ENCODE measurements around the gene DPM1.

The DPM1 gene

DNA sequence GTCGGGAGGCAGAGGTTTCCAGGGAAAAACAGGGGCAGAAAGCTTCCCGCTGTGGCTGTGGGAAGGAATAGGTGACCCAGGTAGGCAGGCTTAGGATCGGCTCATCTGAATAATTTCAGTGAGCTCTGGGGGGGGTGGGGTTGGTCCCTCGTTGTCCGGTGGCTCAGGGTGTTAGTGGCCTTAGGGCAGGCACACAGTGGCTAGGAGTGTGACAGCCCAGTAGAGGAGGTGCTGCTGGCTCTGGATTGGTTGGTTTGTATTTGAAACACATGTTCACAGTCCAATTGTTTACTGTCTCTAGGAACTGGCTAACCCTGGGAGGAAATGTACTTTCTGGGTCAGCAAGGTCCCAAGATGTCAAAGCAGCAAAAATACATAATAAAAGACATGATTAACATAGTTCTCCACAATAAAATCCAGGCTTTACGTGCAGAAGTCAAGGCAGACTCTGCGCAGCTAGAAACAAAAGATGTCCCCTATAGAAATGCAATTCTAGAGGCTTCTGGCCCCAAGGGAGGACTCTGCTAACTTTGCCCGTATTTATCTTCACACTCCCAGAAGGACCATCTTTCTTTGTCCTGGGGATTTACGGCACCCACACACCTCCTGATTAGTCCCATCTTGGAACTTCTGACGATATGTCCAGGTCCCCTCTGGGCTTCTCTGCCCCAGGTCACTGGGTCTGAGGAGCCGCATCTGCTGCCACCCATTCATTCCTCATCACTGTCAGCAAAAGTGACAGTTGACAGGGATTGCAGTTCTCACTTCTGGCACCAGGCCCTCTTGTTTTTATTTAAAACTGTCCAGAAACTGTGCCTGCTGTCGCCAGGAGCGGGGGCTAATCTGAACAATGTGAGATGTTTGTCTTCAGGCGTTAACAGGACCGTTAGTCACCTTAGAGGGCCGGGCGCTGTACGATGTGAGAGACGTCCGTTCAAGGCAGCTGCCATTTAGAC is 19.0 kb upstream of the DPM1 start:
- TF ChIP-seq, protein P1, sequence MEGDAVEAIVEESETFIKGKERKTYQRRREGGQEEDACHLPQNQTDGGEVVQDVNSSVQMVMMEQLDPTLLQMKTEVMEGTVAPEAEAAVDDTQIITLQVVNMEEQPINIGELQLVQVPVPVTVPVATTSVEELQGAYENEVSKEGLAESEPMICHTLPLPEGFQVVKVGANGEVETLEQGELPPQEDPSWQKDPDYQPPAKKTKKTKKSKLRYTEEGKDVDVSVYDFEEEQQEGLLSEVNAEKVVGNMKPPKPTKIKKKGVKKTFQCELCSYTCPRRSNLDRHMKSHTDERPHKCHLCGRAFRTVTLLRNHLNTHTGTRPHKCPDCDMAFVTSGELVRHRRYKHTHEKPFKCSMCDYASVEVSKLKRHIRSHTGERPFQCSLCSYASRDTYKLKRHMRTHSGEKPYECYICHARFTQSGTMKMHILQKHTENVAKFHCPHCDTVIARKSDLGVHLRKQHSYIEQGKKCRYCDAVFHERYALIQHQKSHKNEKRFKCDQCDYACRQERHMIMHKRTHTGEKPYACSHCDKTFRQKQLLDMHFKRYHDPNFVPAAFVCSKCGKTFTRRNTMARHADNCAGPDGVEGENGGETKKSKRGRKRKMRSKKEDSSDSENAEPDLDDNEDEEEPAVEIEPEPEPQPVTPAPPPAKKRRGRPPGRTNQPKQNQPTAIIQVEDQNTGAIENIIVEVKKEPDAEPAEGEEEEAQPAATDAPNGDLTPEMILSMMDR (conservative IDR thresholded peaks at IDR 0.05; ENCODE audit: low read depth, low read length), result no peak
- Histone ChIP-seq H3K4me3 (IDR thresholded peaks at IDR 0.05; ENCODE audit: insufficient read depth, low read depth, low read length) (no peak overlapping the region), H3K27ac (no peak overlapping the region), H2AFZ (ENCODE audit: low read depth) (no peak overlapping the region), H3K4me1 (ENCODE audit: low read depth, poor library complexity, severe bottlenecking) (peaks cover 4% of the 10 kb centered on the region), H3K36me3 (ENCODE audit: insufficient read depth) (no peaks in the 10 kb centered on the region), H3K4me2 (no peak overlapping the region), H3K27me3 (ENCODE audit: insufficient read depth, low read depth) (peaks cover 3% of the 10 kb centered on the region; the same call in 1 of the 2 replicates), H3K9ac (no peak overlapping the region), H4K20me1 (ENCODE audit: insufficient read depth) (no peaks in the 10 kb centered on the region), H3K79me2 (ENCODE audit: insufficient read depth, low read depth) (no peaks in the 10 kb centered on the region)

DNA sequence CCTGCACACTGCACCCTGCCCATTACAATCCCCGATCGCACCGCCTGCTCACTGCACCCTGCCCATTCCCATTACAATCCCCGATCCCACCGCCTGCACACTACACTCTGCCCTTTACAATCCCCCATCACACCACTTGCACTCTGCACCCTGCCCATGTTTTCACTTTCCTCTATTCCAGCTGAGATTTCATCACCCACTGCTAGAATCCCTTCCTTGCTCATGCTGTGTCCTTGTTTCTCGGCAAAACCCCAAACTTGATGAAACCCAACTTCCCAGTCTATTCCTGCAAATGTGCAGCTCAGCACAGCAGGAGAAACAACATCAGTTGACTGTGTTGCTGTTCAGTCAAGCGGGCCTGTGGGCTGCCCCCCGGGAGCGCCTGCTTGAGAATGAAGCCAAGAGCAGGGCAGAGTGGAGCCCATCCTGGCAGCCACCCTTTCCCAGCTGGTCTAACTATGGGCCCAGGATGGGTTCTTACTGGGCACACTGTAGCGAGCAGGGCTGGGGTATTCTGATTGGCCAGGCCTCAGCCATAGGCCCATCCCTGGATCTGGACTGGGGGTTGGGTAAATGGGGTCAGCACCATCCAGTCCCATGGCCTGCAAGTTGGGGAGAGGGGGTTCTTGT is 17.5 kb upstream of the DPM1 start:
- Histone ChIP-seq H3K4me2 (no peak overlapping the region), H3K79me2 (ENCODE audit: insufficient read depth, low read depth) (no peaks in the 10 kb centered on the region), H3K27me3 (ENCODE audit: insufficient read depth, low read depth) (peaks cover 3% of the 10 kb centered on the region; the same call in 1 of the 2 replicates), H4K20me1 (ENCODE audit: insufficient read depth) (no peaks in the 10 kb centered on the region), H2AFZ (ENCODE audit: low read depth) (no peak overlapping the region), H3K27ac (no peak overlapping the region), H3K9ac (no peak overlapping the region), H3K4me3 (IDR thresholded peaks at IDR 0.05; ENCODE audit: insufficient read depth, low read depth, low read length) (no peak overlapping the region), H3K36me3 (ENCODE audit: insufficient read depth) (no peaks in the 10 kb centered on the region), H3K4me1 (ENCODE audit: low read depth, poor library complexity, severe bottlenecking) (no peaks in the 10 kb centered on the region)
- TF ChIP-seq, protein P1 (conservative IDR thresholded peaks at IDR 0.05; ENCODE audit: low read depth, low read length), result no peak

GRCh38 chr20:50969912-50970311 is 11.6 kb upstream of the DPM1 start:
- Histone ChIP-seq H3K27me3 (ENCODE audit: insufficient read depth, low read depth) (no peaks in the 10 kb centered on the region), H3K4me3 (IDR thresholded peaks at IDR 0.05; ENCODE audit: insufficient read depth, low read depth, low read length) (no peak overlapping the region), H3K36me3 (ENCODE audit: insufficient read depth) (no peaks in the 10 kb centered on the region), H3K9ac (no peak overlapping the region), H2AFZ (ENCODE audit: low read depth) (no peak overlapping the region), H3K27ac (no peak overlapping the region), H3K4me2 (no peak overlapping the region), H3K4me1 (ENCODE audit: low read depth, poor library complexity, severe bottlenecking) (no peaks in the 10 kb centered on the region), H4K20me1 (ENCODE audit: insufficient read depth) (no peaks in the 10 kb centered on the region), H3K79me2 (ENCODE audit: insufficient read depth, low read depth) (no peaks in the 10 kb centered on the region)
- TF ChIP-seq, protein P1 (conservative IDR thresholded peaks at IDR 0.05; ENCODE audit: low read depth, low read length), result no peak

DNA sequence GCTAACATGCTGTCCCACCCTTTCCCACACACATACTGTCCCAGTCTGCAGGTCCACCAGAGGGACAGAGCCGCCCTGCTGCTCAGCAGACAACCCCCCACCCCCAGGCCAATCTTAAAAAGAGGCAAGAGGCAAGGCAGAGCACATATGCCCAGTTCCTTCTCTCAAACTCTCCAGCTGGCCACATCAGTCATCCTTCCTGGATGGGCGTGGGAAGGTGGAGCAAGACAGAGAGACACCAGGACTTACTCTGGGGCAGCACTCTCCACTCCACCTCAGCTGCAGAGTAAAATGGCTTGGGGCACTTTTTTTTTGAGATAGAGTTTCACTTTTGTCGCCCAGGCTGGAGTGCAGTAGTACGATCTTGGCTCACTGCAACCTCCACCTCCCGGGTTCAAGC is 11.1 kb upstream of the DPM1 start:
- Histone ChIP-seq H3K4me3 (IDR thresholded peaks at IDR 0.05; ENCODE audit: insufficient read depth, low read depth, low read length) (no peak overlapping the region), H3K9ac (no peak overlapping the region), H3K27ac (no peak overlapping the region), H4K20me1 (ENCODE audit: insufficient read depth) (no peaks in the 10 kb centered on the region), H3K79me2 (ENCODE audit: insufficient read depth, low read depth) (no peaks in the 10 kb centered on the region), H2AFZ (ENCODE audit: low read depth) (no peak overlapping the region), H3K27me3 (ENCODE audit: insufficient read depth, low read depth) (no peaks in the 10 kb centered on the region), H3K4me2 (no peak overlapping the region), H3K36me3 (ENCODE audit: insufficient read depth) (no peaks in the 10 kb centered on the region), H3K4me1 (ENCODE audit: low read depth, poor library complexity, severe bottlenecking) (no peaks in the 10 kb centered on the region)
- TF ChIP-seq, protein P1 (conservative IDR thresholded peaks at IDR 0.05; ENCODE audit: low read depth, low read length), result no peak

All from KMS-11 (cell line).